HepG2 (cell line): Measurements from ENCODE around the gene RCAN2. TPM values are rescaled to one million over a fixed set of nuclear protein-coding genes. Genes with fewer than 3 reads are reported as not detected.

Experiments used
- ATAC-seq: fragments of 200-7000 bp; cut with Tn5 transposase; 3 replicates; pipeline ENCODE4 v1.9.1; 2020; ENCODE audit warnings: mild to moderate bottlenecking, moderate library complexity
- BruUV-seq: library from RNA; stranded (reverse); fragments of 400-500 nt; replicated peaks from 2 replicates; lab custom pipeline; 2021; lab: Mats Ljungman, UMichigan
- CTCF ChIA-PET: fragments of 300-600 bp; formaldehyde crosslinking; extraction: SDS; loops from one replicate; lab custom pipeline; 2021; ENCODE audit warnings: low total read pairs, inconsistent platforms, low intra/inter-chr PET ratio; lab: Yijun Ruan, JAX
- POLR2A ChIA-PET: fragments of 350-600 bp; sonication (Branson Sonifier 250); formaldehyde crosslinking; loops from one replicate; lab custom pipeline; 2020; ENCODE audit warnings: antibody characterized with exemption, inconsistent platforms; lab: Yijun Ruan, JAX
- DNase-seq: peaks from one replicate; pipeline ENCODE4 v3.0.0-alpha.2; 2015; ENCODE audit warnings: low spot score
- FAIRE-seq: peaks from 3 replicates; lab custom pipeline; 2011; peaks lifted over from hg19 to GRCh38; lab: Jason Lieb, UNC
- H2AFZ ChIP-seq: one replicate; pipeline ENCODE4 v1.6.1; 2011; ENCODE audit warnings: low read length, inconsistent platforms
- H3K27ac ChIP-seq: fragments of 300-600 bp; 3 replicates; pipeline ENCODE4 v1.8.0; 2011; ENCODE audit warnings: mixed run types, mild to moderate bottlenecking, mixed read lengths, low read length, inconsistent platforms; ENCODE audit not compliant: insufficient read depth; ENCODE audit errors: extremely low read length
- H3K27me3 ChIP-seq, 2 experiments: fragments of 200-600 bp in 1 of 2; 2 replicates in 1 of 2; 3 replicates in 1 of 2; pipeline versions ENCODE4 v1.6.0 to v1.8.0; 2011; ENCODE audit warnings: low read length in 2 of 2, mild to moderate bottlenecking in 2 of 2, moderate library complexity in 2 of 2, inconsistent platforms in 1 of 2; ENCODE audit not compliant: insufficient read depth in 2 of 2, control insufficient read depth in 1 of 2
- H3K36me3 ChIP-seq, 2 experiments: fragments of 200-600 bp in 1 of 2; replicated peaks in 1 of 2; 2 replicates in 1 of 2; 3 replicates in 1 of 2; pipeline versions ENCODE4 v1.5.1 to v1.8.0; 2011; ENCODE audit warnings: low read length in 2 of 2, inconsistent platforms in 1 of 2; ENCODE audit not compliant: insufficient read depth in 2 of 2, control insufficient read depth in 1 of 2
- H3K4me1 ChIP-seq: 2 replicates; pipeline ENCODE4 v1.5.1; 2012; ENCODE audit warnings: low read length, inconsistent platforms; ENCODE audit not compliant: insufficient read depth
- H3K4me2 ChIP-seq: 2 replicates; pipeline ENCODE4 v1.6.0; 2011; ENCODE audit warnings: low read depth, low read length, inconsistent platforms
- H3K4me3 ChIP-seq, 3 experiments: fragments of 200-600 bp in 1 of 3; sonication (generic), shearing (Covaris generic) in 1 of 3; replicated peaks in 1 of 3; 2 replicates each; pipeline ENCODE4 v1.5.1; 2011 to 2016; ENCODE audit warnings: low read length in 3 of 3, inconsistent platforms in 2 of 3, low read depth in 2 of 3, mild to moderate bottlenecking in 2 of 3, control low read depth in 1 of 3, mixed read lengths in 1 of 3; ENCODE audit not compliant: insufficient read depth in 1 of 3
- H3K79me2 ChIP-seq: one replicate; pipeline ENCODE4 v1.6.1; 2011; ENCODE audit warnings: low read length, inconsistent platforms; ENCODE audit not compliant: insufficient read depth
- H3K9ac ChIP-seq: 2 replicates; pipeline ENCODE4 v1.6.0; 2011; ENCODE audit warnings: mild to moderate bottlenecking, low read depth, low read length, inconsistent platforms; ENCODE audit not compliant: insufficient read depth
- H3K9me3 ChIP-seq: 2 replicates; pipeline ENCODE4 v1.5.1; 2012; ENCODE audit warnings: mild to moderate bottlenecking, low read length
- H4K20me1 ChIP-seq: 2 replicates; pipeline ENCODE4 v1.6.0; 2011; ENCODE audit warnings: inconsistent platforms, mild to moderate bottlenecking, low read length, moderate library complexity; ENCODE audit not compliant: insufficient read depth
- ATF5 ChIP-seq: sonication (generic); formaldehyde crosslinking; IDR thresholded peaks from 2 replicates; pipeline ENCODE4 v1.4.0; 2020; ENCODE audit warnings: mild to moderate bottlenecking, low read depth, missing genetic modification reagents
- FOXP4 ChIP-seq: sonication (generic); formaldehyde crosslinking; IDR thresholded peaks from 2 replicates; pipeline ENCODE4 v1.4.0; 2020; ENCODE audit warnings: missing genetic modification reagents
- KLF11 ChIP-seq: IDR thresholded peaks from 2 replicates; pipeline ENCODE4 v1.6.1; 2016; ENCODE audit warnings: missing compliant biosample characterization
- PCBP1 ChIP-seq: fragments of 200-400 bp; formaldehyde crosslinking; IDR thresholded peaks from 2 replicates; pipeline ENCODE4 v1.6.1; 2017; ENCODE audit warnings: mild to moderate bottlenecking, low read depth, low read length, borderline replicate concordance
- PHF8 ChIP-seq: sonication (generic); formaldehyde crosslinking; IDR thresholded peaks from 2 replicates; pipeline ENCODE4 v1.5.0; 2020; ENCODE audit warnings: missing genetic modification reagents
- PRMT3 ChIP-seq: sonication (generic); formaldehyde crosslinking; IDR thresholded peaks from 2 replicates; pipeline ENCODE4 v1.8.1; 2022; ENCODE audit warnings: low read depth, mild to moderate bottlenecking, moderate library complexity, missing genetic modification reagents, borderline replicate concordance
- SIN3B ChIP-seq: fragments of 150-350 bp; IDR thresholded peaks from 2 replicates; pipeline ENCODE4 v1.6.1; 2014; ENCODE audit warnings: low read length
- ZBTB43 ChIP-seq: sonication (generic); formaldehyde crosslinking; conservative IDR thresholded peaks from 2 replicates; pipeline ENCODE4 v1.4.0; 2020; ENCODE audit warnings: missing genetic modification reagents
- ZMAT5 ChIP-seq: sonication (generic); formaldehyde crosslinking; IDR thresholded peaks from 2 replicates; pipeline ENCODE4 v1.5.0; 2020; ENCODE audit warnings: mild to moderate bottlenecking, low read depth, missing genetic modification reagents, borderline replicate concordance
- ZNF205 ChIP-seq: IDR thresholded peaks from 2 replicates; pipeline ENCODE4 v1.6.1; 2018; ENCODE audit warnings: missing biosample characterization, missing genetic modification reagents
- ZNF576 ChIP-seq: sonication (generic); formaldehyde crosslinking; IDR thresholded peaks from 2 replicates; pipeline ENCODE4 v1.4.0; 2020; ENCODE audit warnings: mild to moderate bottlenecking, missing genetic modification reagents
- ZNF777 ChIP-seq: sonication (generic); formaldehyde crosslinking; IDR thresholded peaks from 2 replicates; pipeline ENCODE4 v1.4.0; 2020; ENCODE audit warnings: missing genetic modification reagents
- ZNF800 ChIP-seq: sonication (generic); formaldehyde crosslinking; IDR thresholded peaks from 2 replicates; pipeline ENCODE4 v1.4.0; 2020; ENCODE audit warnings: missing genetic modification reagents
- WGBS: methylation state at CpG from one replicate; pipeline ENCODE4 v1.1.6; 2017; ENCODE audit warnings: low lambda C conversion rate; 5-methylcytosine and 5-hydroxymethylcytosine counted together
- in situ Hi-C: cut with HindIII; loops from 2 replicates; pipeline ENCODE4 v1.10.0; 2017; ENCODE audit warnings: low pct_unique_long_range_greater_than_20kb; ENCODE audit not compliant: extremely low pct_ligation_motif_present
- intact Hi-C: fragments of 100-400 bp; cut with micrococcal nuclease; formaldehyde crosslinking; loops from one replicate; pipeline ENCODE4 v1.10.0; 2022; ENCODE audit not compliant: unreplicated experiment
- polyA plus RNA-seq, 8 experiments: library from polyadenylated mRNA; depleted of rRNA in 3 of 8; stranded (reverse) in 7 of 8; unstranded in 1 of 8; fragments of >200 nt; fragmentation: Illumina TruSeq in 4 of 8; extraction: Trizol in 4 of 8; gene quantifications; 2 replicates each; pipeline versions ENCODE4 v1.2.1 to v1.2.3, GENCODE V29; 2011 to 2016; ENCODE audit warnings: low read depth in 4 of 8, missing spikeins in 1 of 8, mixed read lengths in 1 of 8; ENCODE audit not compliant: insufficient read depth in 1 of 8
- total RNA-seq, 5 experiments: library from RNA; depleted of rRNA; stranded (reverse); fragments of >200 nt; fragmentation: Illumina TruSeq; extraction: Trizol; gene quantifications; 2 replicates each; pipeline ENCODE4 v1.2.3, GENCODE V29; 2016; ENCODE audit warnings: low read depth in 1 of 5

Gene RCAN2
- total and polyA plus RNA-seq, 2 of the 13 experiments (the other 11 are each of a cell fraction or from before 2014, with no cell fraction given) = not detected

GRCh38 chr6:46258249-46258648 lies 233.0 kb downstream of the RCAN2 start:
- no peaks in the 10 kb centered on the region for H4K20me1 ChIP-seq
- CTCF ChIA-PET = no interaction called here
- H3K4me3 ChIP-seq = no peak overlapping the region
- intact Hi-C loops = no loop called here
- no peaks in the 10 kb centered on the region for H3K4me1 ChIP-seq
- no peak overlapping the region for H2AFZ ChIP-seq
- FAIRE-seq = no peak
- no peaks in the 10 kb centered on the region for H3K27me3 ChIP-seq
- no TSS peak for BruUV-seq
- 12% methylated on average over 2 of the region's 2 CpGs for WGBS
- no peak for DNase-seq
- H3K9ac ChIP-seq = no peak overlapping the region
- no peak for TF ChIP-seq ZMAT5 (CRISPR knock-in tag)
- TF ChIP-seq PCBP1 = no peak
- no peak for TF ChIP-seq ZNF777 (CRISPR knock-in tag)
- no peak for TF ChIP-seq ZBTB43 (CRISPR knock-in tag)
- no peak for TF ChIP-seq KLF11 (CRISPR knock-in tag)
- no peak for TF ChIP-seq SIN3B
- TF ChIP-seq, all 625 proteins: peak for 0
- no peaks in the 10 kb centered on the region for H3K36me3 ChIP-seq
- POLR2A ChIA-PET = no interaction called here
- no peaks in the 10 kb centered on the region for H3K79me2 ChIP-seq
- ATAC-seq = no peak
- H3K27ac ChIP-seq = no peak overlapping the region
- no peaks in the 10 kb centered on the region for H3K9me3 ChIP-seq
- in situ Hi-C loops = no loop called here
- no peak overlapping the region for H3K4me2 ChIP-seq

- Histone ChIP-seq H3K4me3 (no peak overlapping the region), H3K4me1 (no peaks in the 10 kb centered on the region), H4K20me1 (no peaks in the 10 kb centered on the region), H3K9ac (no peak overlapping the region), H2AFZ (no peak overlapping the region), H3K9me3 (no peaks in the 10 kb centered on the region), H3K27me3 (no peaks in the 10 kb centered on the region), H3K36me3 (no peaks in the 10 kb centered on the region), H3K79me2 (no peaks in the 10 kb centered on the region), H3K27ac (no peak overlapping the region), H3K4me2 (no peak overlapping the region)
- ChIA-PET POLR2A (no interaction called here), CTCF (no interaction called here)
- no peak for DNase-seq
- WGBS = 2% methylated on average over 5 of the region's 5 CpGs
- in situ Hi-C loops (no loop called here), intact Hi-C loops (no loop called here)
- BruUV-seq = no TSS peak
- TF ChIP-seq PRMT3 (CRISPR knock-in tag) (no peak), ZNF576 (CRISPR knock-in tag) (no peak), ZNF800 (CRISPR knock-in tag) (no peak), PHF8 (CRISPR knock-in tag) (no peak), ZNF205 (CRISPR knock-in tag) (no peak), ATF5 (no peak), FOXP4 (no peak)
- no peak for FAIRE-seq
- ATAC-seq = no peak
These were observed 235.7 kb downstream of the RCAN2 start for GRCh38 chr6:46255528-46255927.
